Stomach (tissue), 9 donors: ENCODE data around the gene GNA14. TPM values are rescaled to one million over a fixed set of nuclear protein-coding genes. Genes with fewer than 3 reads are reported as not detected.

Source experiments
- DNase-seq, 2 donors: peaks; one replicate each; pipeline versions ENCODE4 v3.0.0 to v3.0.0-alpha.2; 2013 to 2019
- H3K27ac ChIP-seq, 5 donors: fragments of 200-600 bp in 4 of 5; sonication (generic) in 4 of 5; one replicate each; pipeline ENCODE4 v1.5.1; 2013 to 2019; ENCODE audit warnings: mild to moderate bottlenecking in 1 of 5, moderate library complexity in 1 of 5
- H3K27me3 ChIP-seq, 3 donors: fragments of 200-600 bp; sonication (generic); one replicate each; pipeline ENCODE4 v1.5.1; 2017 to 2019; ENCODE audit warnings: mixed run types in 1 of 3
- H3K36me3 ChIP-seq, 4 donors: fragments of 200-600 bp; sonication (generic); 1 replicate in 3 of 4; 2 replicates in 1 of 4; pipeline ENCODE4 v1.5.1; 2016 to 2019
- H3K4me1 ChIP-seq, 4 donors: fragments of 200-600 bp; sonication (generic); one replicate each; pipeline ENCODE4 v1.5.1; 2016 to 2019
- H3K4me3 ChIP-seq, 4 donors: fragments of 200-600 bp; sonication (generic) in 3 of 4; one replicate each; pipeline ENCODE4 v1.5.1; 2016 to 2019; ENCODE audit warnings: mild to moderate bottlenecking in 1 of 4
- H3K9me3 ChIP-seq, 4 donors: fragments of 200-600 bp; sonication (generic); one replicate each; pipeline ENCODE4 v1.5.1; 2016 to 2019
- CTCF ChIP-seq, 7 experiments: fragments of 450-650 bp in 4 of 7; fragments of 200-600 bp in 3 of 7; sonication (generic) in 3 of 7; IDR thresholded peaks; one replicate each; pipeline ENCODE4 v1.5.1; 2016 to 2019; ENCODE audit warnings: antibody characterized with exemption in 7 of 7, control low read depth in 2 of 7, mild to moderate bottlenecking in 1 of 7
- EP300 ChIP-seq: sonication (generic); formaldehyde crosslinking; IDR thresholded peaks from one replicate; pipeline ENCODE4 v1.6.1; 2017; ENCODE audit warnings: antibody characterized with exemption
- POLR2A ChIP-seq, 4 donors: fragments of 450-650 bp; IDR thresholded peaks; one replicate each; pipeline ENCODE4 v1.6.1; 2016; ENCODE audit warnings: antibody characterized with exemption in 4 of 4, control low read depth in 2 of 4, mild to moderate bottlenecking in 1 of 4, moderate library complexity in 1 of 4
- POLR2AphosphoS5 ChIP-seq, 3 donors: sonication (generic); formaldehyde crosslinking; IDR thresholded peaks; one replicate each; pipeline ENCODE4 v1.6.1; 2016; ENCODE audit warnings: antibody characterized with exemption in 3 of 3
- WGBS, 5 donors: extraction: QIAGEN DNeasy Blood & Tissue Kit in 3 of 5; methylation state at CpG; one replicate each; pipeline versions ENCODE4 v1.1.5 to v1.1.7; 2013 to 2018; 5-methylcytosine and 5-hydroxymethylcytosine counted together
- intact Hi-C: fragments of 100-400 bp; cut with DNase I; formaldehyde crosslinking; loops from one replicate; pipeline ENCODE4 v1.15.1; 2023; ENCODE audit warnings: low total_unique reads
- polyA plus RNA-seq, 3 donors: library from polyadenylated mRNA; stranded (reverse); fragments of 200-250 nt; gene quantifications; one replicate each; pipeline ENCODE4 v1.2.3, GENCODE V29; 2013
- total RNA-seq, 5 donors: library from RNA; depleted of rRNA; stranded (reverse); fragments of >200 nt; gene quantifications; one replicate each; pipeline versions ENCODE4 v1.1.0 to v1.2.3, GENCODE V29; 2014 to 2016
- donor health status: healthy with polysubstance abuse.
- donor health status: Bipolar disorder and iron deficiency.
- donor health status: healthy.

Gene GNA14
- total and polyA plus RNA-seq, 8 donors: 0.46 to 12.5 (median 1.3) TPM; not detected in 1

DNA sequence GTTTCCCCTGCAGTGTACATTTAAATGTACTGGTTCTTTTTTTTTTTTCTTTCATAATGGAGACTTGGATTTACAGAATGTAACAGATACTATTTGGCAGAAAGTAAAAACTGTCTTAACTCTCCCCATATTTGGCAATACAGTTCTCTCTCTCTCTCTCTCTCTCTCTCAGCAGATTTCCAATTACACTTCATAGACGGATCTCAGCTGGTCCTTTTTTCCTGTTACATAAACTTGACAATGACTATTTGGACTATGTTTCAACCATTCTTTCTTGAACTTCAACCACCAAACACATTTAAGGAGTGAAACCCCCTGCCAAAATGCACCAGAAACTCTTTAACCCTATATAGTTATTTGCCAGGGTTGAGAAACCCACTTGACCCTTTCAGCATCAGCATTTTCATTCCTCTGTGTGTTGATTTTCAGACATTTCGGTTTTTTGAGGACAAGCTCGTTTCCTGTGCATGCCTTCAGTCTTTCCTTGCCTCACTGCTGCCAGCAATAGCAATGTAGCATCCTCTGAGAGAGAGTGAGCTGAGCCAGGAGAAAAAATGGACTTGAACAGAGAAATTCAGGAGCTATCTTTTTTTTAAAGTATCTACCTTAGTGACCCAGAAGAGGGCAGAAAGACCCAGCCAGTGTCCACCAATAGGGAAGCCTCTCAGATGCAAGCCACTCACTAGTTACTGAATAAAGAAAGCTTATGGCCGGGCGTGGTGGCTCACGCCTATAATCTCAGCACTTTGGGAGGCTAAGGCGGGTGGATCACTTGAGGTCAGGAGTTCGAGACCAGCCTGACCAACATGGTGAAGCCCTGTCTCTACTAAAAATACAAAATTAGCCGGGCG is 26.0 kb upstream of the GNA14 start:
- Histone ChIP-seq H3K36me3 (no peaks in the 10 kb centered on the region), H3K27ac (peak overlapping the region in 3 of 5 donors; percentile 3 to 57 (median 37)), H3K27me3 (no peaks in the 10 kb centered on the region), H3K9me3 (no peaks in the 10 kb centered on the region), H3K4me3 (no peak overlapping the region), H3K4me1 (peaks cover 0 to 9% (median 2%) of the 10 kb centered on the region in 4 donors)
- 73 to 79% (median 76%) methylated on average over 10 of the region's 10 CpGs for WGBS, 5 donors
- peak in 1 of 2 donors; percentile 71 for DNase-seq
- intact Hi-C loops: no loop called here
- TF ChIP-seq POLR2A (IDR thresholded peaks at IDR 0.05) (no peak), CTCF (IDR thresholded peaks at IDR 0.05) (no peak), POLR2AphosphoS5 (IDR thresholded peaks at IDR 0.05) (no peak), EP300 (no peak)

GRCh38 chr9:77672183-77672582 is 24.1 kb upstream of the GNA14 start:
- Histone ChIP-seq H3K27ac (no peak overlapping the region), H3K36me3 (no peaks in the 10 kb centered on the region), H3K27me3 (no peaks in the 10 kb centered on the region), H3K4me3 (no peak overlapping the region), H3K4me1 (peaks cover 0 to 9% (median 3%) of the 10 kb centered on the region in 4 donors), H3K9me3 (no peaks in the 10 kb centered on the region)
- intact Hi-C loops: no loop called here
- peak in 1 of 2 donors; percentile 31 for DNase-seq
- 45 to 57% (median 47%) methylated on average over 4 of the region's 4 CpGs for WGBS, 5 donors
- no peak for TF ChIP-seq EP300
- no peak for TF ChIP-seq CTCF (IDR thresholded peaks at IDR 0.05)
- no peak for TF ChIP-seq POLR2AphosphoS5 (IDR thresholded peaks at IDR 0.05)
- no peak for TF ChIP-seq POLR2A (IDR thresholded peaks at IDR 0.05)

GRCh38 chr9:77667151-77667550 is 19.0 kb upstream of the GNA14 start:
- no peak overlapping the region for H3K4me3 ChIP-seq
- TF ChIP-seq EP300: no peak
- no peak for TF ChIP-seq POLR2AphosphoS5 (IDR thresholded peaks at IDR 0.05)
- no peak for TF ChIP-seq CTCF (IDR thresholded peaks at IDR 0.05)
- no peak for TF ChIP-seq POLR2A (IDR thresholded peaks at IDR 0.05)
- 30 to 71% (median 44%) methylated on average over 1 of the region's 1 CpG for WGBS, 5 donors
- no peak overlapping the region for H3K27ac ChIP-seq
- no peak for DNase-seq
- H3K4me1 ChIP-seq: peaks cover 8 to 20% (median 14%) of the 10 kb centered on the region in 4 donors
- no peaks in the 10 kb centered on the region for H3K27me3 ChIP-seq
- intact Hi-C loops: no loop called here
- no peaks in the 10 kb centered on the region for H3K9me3 ChIP-seq
- no peaks in the 10 kb centered on the region for H3K36me3 ChIP-seq

DNA sequence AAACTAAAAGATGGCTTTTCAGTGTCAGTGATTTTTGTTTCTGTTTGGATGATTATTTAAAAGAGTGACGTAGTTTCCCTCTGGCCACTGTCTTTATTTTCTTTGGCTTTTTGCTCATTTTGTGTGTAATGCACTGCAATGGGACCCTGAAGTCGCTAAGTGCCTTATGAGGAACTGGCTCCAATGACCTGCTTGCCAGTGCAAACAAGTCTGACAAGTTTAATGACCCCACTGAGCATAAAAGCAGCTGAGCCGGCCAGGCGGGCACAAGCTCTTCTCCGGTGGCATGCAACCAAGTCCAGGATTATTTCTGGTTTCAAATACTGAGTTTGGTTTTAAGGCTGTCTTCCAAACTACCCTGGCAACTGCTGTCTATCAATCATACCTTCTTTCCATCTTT is 15.6 kb upstream of the GNA14 start:
- Histone ChIP-seq H3K27ac (no peak overlapping the region), H3K36me3 (no peaks in the 10 kb centered on the region), H3K9me3 (no peaks in the 10 kb centered on the region), H3K4me3 (no peak overlapping the region), H3K4me1 (peaks cover 8 to 20% (median 14%) of the 10 kb centered on the region in 4 donors), H3K27me3 (no peaks in the 10 kb centered on the region)
- WGBS, 5 donors: 11 to 33% (median 17%) methylated on average over 5 of the region's 5 CpGs
- intact Hi-C loops: no loop called here
- TF ChIP-seq POLR2AphosphoS5 (IDR thresholded peaks at IDR 0.05): peak in 1 of 3 donors; percentile 10
- no peak for TF ChIP-seq POLR2A (IDR thresholded peaks at IDR 0.05)
- peak; percentile 60 to 76 for DNase-seq
